GM18508 (cell line): ENCODE measurements around the gene HCN2.

Experiments
- ATAC-seq: cut with Tn5 transposase; IDR thresholded peaks from one replicate; pipeline ENCODE4 v1.9.1; 2021; ENCODE audit warnings: moderate number of reproducible peaks; ENCODE audit not compliant: insufficient read depth, unreplicated experiment

HCN2 gene

GRCh38 chr19:589693-590395, at the start of gene HCN2:
Gene HCN2 (plus strand): TSS chr19:589881. CDS start chr19:589946, 65 bp downstream.
- ATAC-seq, result no peak

GRCh38 chr19:540867-541637, 48.6 kb upstream of the HCN2 start:
- ATAC-seq, result no peak

DNA sequence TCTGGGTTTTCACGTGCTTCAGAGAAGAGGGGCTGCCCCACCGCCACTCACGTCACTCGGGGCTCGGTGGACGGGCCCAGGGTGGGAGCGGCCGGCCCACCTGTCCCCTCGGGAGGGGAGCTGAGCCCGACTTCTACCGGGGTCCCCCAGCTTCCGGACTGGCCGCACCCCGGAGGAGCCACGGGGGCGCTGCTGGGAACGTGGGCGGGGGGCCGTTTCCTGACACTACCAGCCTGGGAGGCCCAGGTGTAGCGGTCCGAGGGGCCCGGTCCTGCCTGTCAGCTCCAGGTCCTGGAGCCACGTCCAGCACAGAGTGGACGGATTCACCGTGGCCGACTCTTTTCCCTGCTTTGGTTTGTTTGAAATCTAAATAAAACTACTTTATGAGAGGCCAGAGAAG, 48.0 kb upstream of the HCN2 start:
- ATAC-seq, result no peak

GRCh38 chr19:542173-542866, 47.4 kb upstream of the HCN2 start:
- ATAC-seq, result no peak

DNA sequence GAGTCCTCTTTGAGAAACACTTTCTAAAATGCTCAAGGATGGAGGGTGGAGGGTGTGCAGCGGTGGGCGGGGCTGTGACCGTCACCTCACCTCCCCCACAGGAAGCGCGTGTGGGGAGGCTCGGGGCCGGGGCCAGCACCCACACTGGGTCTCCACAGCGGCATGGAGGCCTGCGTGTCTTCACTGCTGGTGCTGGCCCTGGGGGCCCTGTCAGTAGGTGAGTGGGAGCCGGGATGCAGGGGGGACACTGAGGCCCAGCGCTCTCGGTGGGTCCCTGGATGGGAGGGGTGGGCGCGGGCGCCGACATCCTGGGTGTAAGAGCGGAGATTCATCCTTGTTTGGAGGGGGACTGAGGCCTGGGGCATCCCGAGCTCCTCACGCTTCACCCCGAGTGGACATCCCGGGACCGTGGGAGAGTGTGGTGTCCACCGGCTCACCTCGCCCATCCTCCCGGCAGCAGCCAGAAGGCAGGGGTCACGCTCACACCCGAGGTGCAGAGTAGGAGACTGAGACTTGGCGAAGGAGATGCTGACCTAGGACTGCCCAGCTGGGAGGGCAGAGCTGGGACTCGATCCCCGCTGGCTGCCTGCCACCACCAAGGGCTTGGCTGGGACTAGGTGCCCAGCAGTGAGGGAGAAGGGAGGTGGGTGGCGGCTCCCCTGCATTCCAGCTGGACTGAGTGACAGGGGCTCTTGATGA, 45.6 kb upstream of the HCN2 start, which contains the start of gene GZMM:
Gene GZMM, plus strand, starts transcription at position 144 of the 699 bp plus-strand sequence. Its CDS starts 19 bp downstream, at position 163.
- ATAC-seq, result no peak

DNA sequence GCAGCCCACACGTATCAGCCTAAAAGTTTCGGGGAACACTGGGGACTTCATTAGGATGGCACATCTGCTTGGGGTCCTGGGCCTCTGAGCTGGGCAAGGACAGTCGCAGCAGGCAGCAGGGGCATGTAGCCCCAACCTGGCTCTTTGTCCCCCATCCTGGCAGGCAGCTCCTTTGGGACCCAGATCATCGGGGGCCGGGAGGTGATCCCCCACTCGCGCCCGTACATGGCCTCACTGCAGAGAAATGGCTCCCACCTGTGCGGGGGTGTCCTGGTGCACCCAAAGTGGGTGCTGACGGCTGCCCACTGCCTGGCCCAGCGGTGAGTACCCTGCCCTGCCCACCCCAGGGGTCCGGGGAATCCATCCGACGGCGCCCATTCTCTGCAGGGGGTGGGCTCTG, 42.6 kb upstream of the HCN2 start:
- no peak for ATAC-seq

- no peak for ATAC-seq
Observed at GRCh38 chr19:547836-548720, 41.6 kb upstream of the HCN2 start.

- ATAC-seq, result no peak
Observed at GRCh38 chr19:548886-549830, 40.5 kb upstream of the HCN2 start.

GRCh38 chr19:554817-555216, 34.9 kb upstream of the HCN2 start:
- no peak for ATAC-seq

- ATAC-seq, result no peak
Observed at GRCh38 chr19:555474-555808, 34.2 kb upstream of the HCN2 start.

- no peak for ATAC-seq
Observed at GRCh38 chr19:556611-557382, 32.9 kb upstream of the HCN2 start.

DNA sequence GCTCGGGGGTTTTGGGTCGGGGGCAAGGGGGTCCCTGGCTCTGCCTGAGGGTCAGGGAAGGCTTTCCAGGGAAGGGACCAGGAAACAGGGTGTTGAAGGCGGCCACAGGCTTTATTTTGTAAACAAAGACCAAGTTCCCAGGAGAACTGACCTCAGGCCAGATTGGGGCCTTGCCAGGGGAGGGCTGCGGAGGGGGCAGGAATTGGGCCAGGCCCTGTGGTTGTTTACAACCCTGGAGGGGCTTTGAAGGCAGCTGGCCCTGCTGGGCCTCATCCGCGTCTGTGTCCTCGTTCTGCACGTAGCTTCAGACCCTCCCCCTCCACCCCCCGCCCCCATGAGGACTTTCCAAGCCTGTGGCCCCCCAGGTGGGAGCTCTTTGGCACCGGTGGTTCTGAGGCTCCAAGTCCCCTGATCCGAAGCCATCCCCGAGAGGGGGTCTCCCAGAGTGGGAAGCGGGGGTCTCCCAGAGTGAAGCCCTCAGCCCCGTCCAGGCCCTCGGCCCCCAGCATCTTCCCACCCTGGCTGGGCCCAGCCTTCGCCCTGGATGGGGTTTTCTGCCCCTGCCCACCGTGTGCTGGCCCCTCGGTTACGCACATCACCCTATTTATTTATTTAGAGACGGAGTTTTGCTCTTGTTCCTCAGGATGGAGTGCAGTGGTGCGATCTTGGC, 30.8 kb upstream of the HCN2 start:
- ATAC-seq, result no peak

DNA sequence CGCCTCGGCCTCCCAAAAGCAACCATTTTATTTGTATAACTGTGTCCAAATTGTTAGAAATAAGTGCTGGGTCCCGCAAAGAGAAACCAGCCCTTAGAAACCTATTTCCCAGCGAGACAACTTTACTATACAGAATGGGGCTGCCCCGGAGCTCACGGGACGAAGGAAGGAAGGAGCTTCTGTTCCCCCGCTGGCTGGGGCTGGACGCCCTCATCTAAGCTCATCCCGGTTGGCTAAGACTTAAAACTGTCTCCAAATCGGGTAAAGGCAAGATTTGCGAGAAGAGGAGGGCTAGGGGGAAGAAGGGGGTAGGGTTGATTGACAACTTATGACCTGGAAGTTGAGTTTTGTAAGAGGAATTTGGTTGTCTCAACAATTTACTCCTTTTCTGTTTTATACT, 29.6 kb upstream of the HCN2 start:
- no peak for ATAC-seq

DNA sequence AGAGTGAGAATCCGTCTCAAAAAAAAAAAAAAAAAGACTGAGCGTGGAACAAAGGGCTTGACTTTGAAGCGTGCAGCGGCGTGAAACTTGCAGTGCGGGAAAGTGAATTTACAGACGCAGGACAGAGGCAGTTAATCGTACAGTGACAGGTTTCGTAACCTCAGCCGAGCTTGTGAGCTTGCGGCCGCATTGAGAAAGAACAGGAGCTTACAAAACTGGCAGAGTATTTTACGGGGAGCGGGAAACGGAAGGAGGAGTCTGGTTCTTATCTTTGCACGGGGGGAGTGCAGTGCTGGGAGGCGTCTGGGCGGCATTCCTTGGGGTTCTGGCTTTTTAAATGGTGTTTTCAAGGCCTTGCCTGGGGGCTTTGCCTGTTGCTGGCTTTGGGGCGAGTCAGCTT, 23.3 kb upstream of the HCN2 start:
- ATAC-seq, result no peak

DNA sequence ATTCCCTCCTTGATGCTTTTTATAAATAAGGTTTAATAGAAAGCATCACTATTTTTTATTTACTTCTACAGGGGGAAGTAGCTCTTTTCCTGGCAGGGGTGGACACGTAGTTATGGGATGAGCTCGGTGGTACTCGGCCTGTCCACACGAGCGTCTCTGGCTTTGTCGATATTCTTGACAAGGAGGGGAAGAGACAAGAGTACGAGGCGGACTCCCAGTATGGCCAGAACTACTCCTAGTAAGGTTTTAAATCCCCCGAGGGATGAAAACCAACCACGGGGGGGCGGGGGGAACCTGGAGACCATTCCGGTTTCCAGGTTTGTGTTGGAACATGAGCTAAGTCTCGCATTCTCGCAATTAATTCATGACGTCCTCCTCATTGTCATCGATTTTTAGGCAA, 22.8 kb upstream of the HCN2 start:
- no peak for ATAC-seq

DNA sequence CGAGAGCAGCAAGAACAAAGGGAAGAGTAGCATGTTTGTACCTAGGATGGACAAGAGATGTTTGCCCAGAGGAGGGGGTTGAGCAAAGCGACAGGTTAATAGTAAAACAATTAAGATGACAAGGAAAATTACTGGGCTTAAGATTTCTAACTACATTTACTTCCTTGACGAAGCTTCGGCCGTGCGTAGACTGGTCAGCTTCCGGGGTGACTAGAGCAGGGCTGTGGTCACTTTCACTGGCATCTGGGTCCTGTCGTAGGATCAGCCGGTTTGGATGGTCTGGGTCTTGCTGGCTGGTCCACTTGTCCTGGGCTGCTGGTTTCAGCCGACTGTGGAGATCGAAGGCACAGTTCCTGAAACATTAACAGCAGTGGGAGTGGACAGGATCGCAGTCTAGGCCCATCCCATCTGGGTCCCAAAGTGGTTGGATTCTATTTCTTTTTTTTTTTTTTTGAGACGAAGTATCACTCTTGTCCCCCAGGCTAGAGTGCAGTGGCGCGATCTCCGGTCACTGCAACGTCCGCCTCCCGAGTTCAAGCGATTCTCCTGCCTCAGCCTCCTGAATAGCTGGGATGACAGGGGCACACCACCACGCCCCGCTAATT, 22.3 kb upstream of the HCN2 start:
- ATAC-seq, result no peak

- no peak for ATAC-seq
Observed at GRCh38 chr19:570251-570686, 19.4 kb upstream of the HCN2 start.
